NB4 (cell line): ENCODE data around the gene SPRR2D.
"Not testable (repeated sequence)": the region's sequence is repeated elsewhere in the genome, so short reads cannot be mapped to it uniquely, and the experiment has no call there.

ENCODE experiments used
- DNase-seq: peaks from one replicate; pipeline ENCODE4 v3.0.0; 2010; ENCODE audit warnings: low read depth
- H3K4me3 ChIP-seq: one replicate; pipeline ENCODE4 v1.5.1; 2011; ENCODE audit warnings: mild to moderate bottlenecking, low read depth, low read length, moderate library complexity
- CTCF ChIP-seq: IDR thresholded peaks from one replicate; pipeline ENCODE4 v1.5.1; 2012; ENCODE audit warnings: low read depth, low read length
- MAX ChIP-seq: IDR thresholded peaks from 2 replicates; pipeline ENCODE4 v1.6.1; 2011; ENCODE audit warnings: low read depth, low read length
- MYC ChIP-seq: IDR thresholded peaks from 2 replicates; pipeline ENCODE4 v1.6.1; 2011; ENCODE audit warnings: low read depth, low read length
- POLR2A ChIP-seq: IDR thresholded peaks from 2 replicates; pipeline ENCODE4 v1.6.1; 2011; ENCODE audit warnings: mild to moderate bottlenecking; ENCODE audit not compliant: insufficient read length; ENCODE audit errors: extremely low read depth

SPRR2D gene

GRCh38 chr1:153058826-153059784, 18.2 kb upstream of the SPRR2D start:
- DNase-seq: no peak
- H3K4me3 ChIP-seq: no peak overlapping the region
- no peak for TF ChIP-seq MYC
- TF ChIP-seq CTCF: no peak
- TF ChIP-seq MAX: no peak
- no peak for TF ChIP-seq POLR2A

- H3K4me3 ChIP-seq: no peak overlapping the region
- DNase-seq: no peak
- TF ChIP-seq CTCF: no peak
- no peak for TF ChIP-seq POLR2A
- TF ChIP-seq MAX: no peak
- no peak for TF ChIP-seq MYC
Measured at GRCh38 chr1:153058154-153058553, 17.2 kb upstream of the SPRR2D start.

GRCh38 chr1:153057375-153057774, 16.5 kb upstream of the SPRR2D start, which contains the start of gene SPRR2A:
TSS of gene SPRR2A (minus strand) at chr1:153057512. CDS start at chr1:153056735, 777 bp downstream.
- DNase-seq: no peak
- no peak within 1 kb of the TSS for H3K4me3 ChIP-seq
- TF ChIP-seq MYC (no peak), MAX (no peak), POLR2A (no peak), CTCF (no peak)

GRCh38 chr1:153056111-153056510, 15.2 kb upstream of the SPRR2D start:
- DNase-seq, H3K4me3 ChIP-seq: not testable (repeated sequence)

- TF ChIP-seq CTCF: no peak
- TF ChIP-seq POLR2A: no peak
- no peak for TF ChIP-seq MYC
- no peak for TF ChIP-seq MAX
- DNase-seq: no peak
- H3K4me3 ChIP-seq: no peak overlapping the region
Measured at GRCh38 chr1:153049211-153049610, 8.3 kb upstream of the SPRR2D start.

- no peak for DNase-seq
- no peak overlapping the region for H3K4me3 ChIP-seq
- TF ChIP-seq MAX: no peak
- TF ChIP-seq MYC: no peak
- no peak for TF ChIP-seq CTCF
- TF ChIP-seq POLR2A: no peak
Measured at GRCh38 chr1:153035211-153035610, 5.7 kb downstream of the SPRR2D start.
